ENCODE data around the gene C1orf52. TPM values are rescaled to one million over a fixed set of nuclear protein-coding genes. Genes with fewer than 3 reads are reported as not detected.

Gene C1orf52
- total RNA-seq, 1 experiment from 2014 or later = 44.5 TPM

DNA sequence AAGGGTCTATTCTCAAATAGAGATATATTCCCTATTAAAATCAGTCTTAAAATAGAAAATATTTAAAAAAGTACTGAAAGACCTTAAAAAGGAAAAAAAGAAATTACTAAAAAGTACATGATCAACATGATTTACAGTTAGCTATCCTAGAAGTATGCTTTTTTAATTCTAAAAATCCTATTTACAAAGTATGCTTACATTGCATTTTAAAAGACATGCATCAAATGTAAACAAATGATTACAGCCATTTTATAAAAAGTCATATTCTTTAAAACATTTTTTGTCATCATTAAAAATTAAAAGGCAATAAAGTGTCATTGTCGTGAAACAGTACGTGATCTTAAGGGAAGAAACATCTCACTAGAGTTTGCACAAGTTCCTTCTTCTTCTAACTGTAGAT is 7.9 kb upstream of the C1orf52 start:
- H3K27me3 Mint-ChIP-seq (ENCODE audit: low read depth) = no peaks in the 10 kb centered on the region
- H3K4me1 Mint-ChIP-seq = no peaks in the 10 kb centered on the region
- H3K4me3 Mint-ChIP-seq = no peak overlapping the region
- ChIA-PET CTCF (no interaction called here), POLR2A (no interaction called here)
- H3K9me3 Mint-ChIP-seq = peaks cover 15% of the 10 kb centered on the region
- TF ChIP-seq, protein P1, sequence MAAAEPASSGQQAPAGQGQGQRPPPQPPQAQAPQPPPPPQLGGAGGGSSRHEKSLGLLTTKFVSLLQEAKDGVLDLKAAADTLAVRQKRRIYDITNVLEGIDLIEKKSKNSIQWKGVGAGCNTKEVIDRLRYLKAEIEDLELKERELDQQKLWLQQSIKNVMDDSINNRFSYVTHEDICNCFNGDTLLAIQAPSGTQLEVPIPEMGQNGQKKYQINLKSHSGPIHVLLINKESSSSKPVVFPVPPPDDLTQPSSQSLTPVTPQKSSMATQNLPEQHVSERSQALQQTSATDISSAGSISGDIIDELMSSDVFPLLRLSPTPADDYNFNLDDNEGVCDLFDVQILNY (CRISPR knock-in tag; IDR thresholded peaks at IDR 0.05) = no peak
- no peak for TF ChIP-seq ZNF138 (CRISPR knock-in tag; conservative IDR thresholded peaks at IDR 0.05)
- H3K27ac Mint-ChIP-seq = no peak overlapping the region
- no peak for DNase-seq (ENCODE audit: low spot score)
- ATAC-seq = no peak
- H3K36me3 Mint-ChIP-seq = peaks cover 63% of the 10 kb centered on the region

DNA sequence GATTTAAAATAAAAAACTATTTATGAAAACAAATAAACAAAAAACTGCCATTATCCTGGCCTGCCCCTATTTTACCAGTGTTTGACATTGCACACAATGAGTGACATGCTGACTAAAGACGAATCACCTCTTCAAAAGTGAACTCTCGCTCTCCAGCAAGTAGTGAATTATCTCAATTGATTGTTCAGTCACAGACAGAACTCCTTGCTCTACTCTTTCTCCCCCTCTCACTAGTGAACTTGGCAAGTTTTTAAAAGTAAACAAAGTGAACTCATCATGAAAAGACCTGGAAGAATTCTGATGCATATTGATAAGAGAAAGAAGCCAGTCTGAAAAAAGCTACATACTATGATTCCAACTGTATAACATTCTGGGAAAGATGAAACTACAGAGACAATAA is 4.7 kb upstream of the C1orf52 start:
- Mint-ChIP-seq H3K27me3 (ENCODE audit: low read depth) (peaks cover 7% of the 10 kb centered on the region), H3K4me1 (peaks cover 5% of the 10 kb centered on the region), H3K4me3 (no peak overlapping the region), H3K27ac (no peak overlapping the region), H3K36me3 (peaks cover 60% of the 10 kb centered on the region), H3K9me3 (peaks cover 37% of the 10 kb centered on the region)
- CTCF ChIA-PET = interaction anchor here (1.0 kb wide), 1 partner anchor 12 kb away, joined by 3 read pairs; the partner anchor contains the start of gene BCL10
- ATAC-seq (no peak), DNase-seq (ENCODE audit: low spot score) (no peak)
- TF ChIP-seq TP53 (CRISPR knock-in tag; IDR thresholded peaks at IDR 0.05) = no peak
- TF ChIP-seq TCF7 (CRISPR knock-in tag; IDR thresholded peaks at IDR 0.05; ENCODE audit: low read depth) = no peak
- TF ChIP-seq ESRRA (CRISPR knock-in tag; IDR thresholded peaks at IDR 0.05; ENCODE audit: borderline replicate concordance) = no peak
- TF ChIP-seq, protein P1 (CRISPR knock-in tag; IDR thresholded peaks at IDR 0.05) = no peak
- TF ChIP-seq, protein P2, sequence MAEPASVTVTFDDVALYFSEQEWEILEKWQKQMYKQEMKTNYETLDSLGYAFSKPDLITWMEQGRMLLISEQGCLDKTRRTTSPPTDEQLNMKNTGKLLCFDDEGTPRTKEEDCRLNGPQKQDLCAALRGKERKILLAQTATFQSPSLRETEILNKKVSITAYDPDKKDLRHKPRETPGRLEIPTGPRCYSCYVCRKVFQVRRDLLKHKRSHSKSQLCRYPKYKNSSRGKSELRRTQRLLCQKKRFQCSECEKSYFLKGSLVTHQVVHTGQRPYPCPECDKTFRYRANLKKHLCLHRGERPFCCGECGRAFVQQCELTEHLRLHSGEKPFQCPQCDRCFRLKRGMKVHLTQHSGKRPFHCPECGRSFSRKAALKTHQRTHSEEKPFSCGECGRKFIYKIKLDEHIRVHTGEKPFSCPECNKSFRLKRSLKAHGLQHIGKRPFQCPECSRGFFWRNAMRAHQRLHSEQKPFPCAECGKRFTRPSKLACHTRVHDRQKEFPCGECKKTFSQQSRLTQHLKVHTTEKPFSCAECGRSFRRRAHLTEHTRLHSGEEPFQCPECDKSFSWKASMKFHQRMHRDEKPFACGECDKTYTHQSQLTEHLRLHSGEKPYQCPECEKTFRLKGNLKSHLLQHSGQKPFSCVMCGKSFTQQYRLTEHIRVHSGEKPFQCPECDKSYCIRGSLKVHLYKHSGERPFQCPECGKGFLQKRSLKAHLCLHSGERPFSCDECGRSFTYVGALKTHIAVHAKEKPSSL (CRISPR knock-in tag; conservative IDR thresholded peaks at IDR 0.05) = no peak
- TF ChIP-seq, protein P3, sequence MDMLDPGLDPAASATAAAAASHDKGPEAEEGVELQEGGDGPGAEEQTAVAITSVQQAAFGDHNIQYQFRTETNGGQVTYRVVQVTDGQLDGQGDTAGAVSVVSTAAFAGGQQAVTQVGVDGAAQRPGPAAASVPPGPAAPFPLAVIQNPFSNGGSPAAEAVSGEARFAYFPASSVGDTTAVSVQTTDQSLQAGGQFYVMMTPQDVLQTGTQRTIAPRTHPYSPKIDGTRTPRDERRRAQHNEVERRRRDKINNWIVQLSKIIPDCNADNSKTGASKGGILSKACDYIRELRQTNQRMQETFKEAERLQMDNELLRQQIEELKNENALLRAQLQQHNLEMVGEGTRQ (CRISPR knock-in tag; IDR thresholded peaks at IDR 0.05) = no peak
- no peak for TF ChIP-seq SP1 (CRISPR knock-in tag; conservative IDR thresholded peaks at IDR 0.05)
- no peak for TF ChIP-seq NFATC4 (CRISPR knock-in tag; IDR thresholded peaks at IDR 0.05)
- POLR2A ChIA-PET = no interaction called here

DNA sequence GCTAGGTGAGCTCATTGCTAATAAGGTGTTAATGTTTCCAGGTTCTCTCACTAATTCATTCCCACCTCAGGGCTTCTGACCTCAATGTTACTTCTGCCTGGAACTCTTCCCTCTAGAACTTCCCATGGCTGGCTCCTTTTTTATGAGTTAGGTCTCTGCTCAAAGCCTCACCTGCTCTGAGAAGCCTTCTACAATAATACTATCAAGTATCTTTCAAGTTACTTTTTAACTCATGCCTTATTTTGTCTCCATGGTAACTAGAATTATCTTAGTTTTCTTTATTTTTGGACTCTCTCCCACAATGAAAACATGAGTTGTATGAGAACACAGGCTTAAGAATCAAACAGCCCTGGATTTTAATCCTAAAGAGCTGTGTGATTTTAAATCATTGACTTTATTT is 3.5 kb upstream of the C1orf52 start:
- Mint-ChIP-seq H3K9me3 (peaks cover 37% of the 10 kb centered on the region), H3K4me3 (no peak overlapping the region), H3K4me1 (peaks cover 13% of the 10 kb centered on the region), H3K27ac (no peak overlapping the region), H3K27me3 (ENCODE audit: low read depth) (peaks cover 7% of the 10 kb centered on the region), H3K36me3 (peaks cover 63% of the 10 kb centered on the region)
- CTCF ChIA-PET = no interaction called here
- DNase-seq (ENCODE audit: low spot score) (no peak), ATAC-seq (no peak)
- POLR2A ChIA-PET = no interaction called here
- TF ChIP-seq, protein P4, sequence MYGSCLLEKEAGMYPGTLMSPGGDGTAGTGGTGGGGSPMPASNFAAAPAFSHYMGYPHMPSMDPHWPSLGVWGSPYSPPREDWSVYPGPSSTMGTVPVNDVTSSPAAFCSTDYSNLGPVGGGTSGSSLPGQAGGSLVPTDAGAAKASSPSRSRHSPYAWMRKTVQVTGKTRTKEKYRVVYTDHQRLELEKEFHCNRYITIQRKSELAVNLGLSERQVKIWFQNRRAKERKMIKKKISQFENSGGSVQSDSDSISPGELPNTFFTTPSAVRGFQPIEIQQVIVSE (CRISPR knock-in tag; IDR thresholded peaks at IDR 0.05; ENCODE audit: borderline replicate concordance) = no peak
- no peak for TF ChIP-seq ZNF317 (CRISPR knock-in tag; IDR thresholded peaks at IDR 0.05; ENCODE audit: borderline replicate concordance, low read depth)
- TF ChIP-seq JUN (CRISPR knock-in tag; IDR thresholded peaks at IDR 0.05) = no peak
- TF ChIP-seq, protein P5, sequence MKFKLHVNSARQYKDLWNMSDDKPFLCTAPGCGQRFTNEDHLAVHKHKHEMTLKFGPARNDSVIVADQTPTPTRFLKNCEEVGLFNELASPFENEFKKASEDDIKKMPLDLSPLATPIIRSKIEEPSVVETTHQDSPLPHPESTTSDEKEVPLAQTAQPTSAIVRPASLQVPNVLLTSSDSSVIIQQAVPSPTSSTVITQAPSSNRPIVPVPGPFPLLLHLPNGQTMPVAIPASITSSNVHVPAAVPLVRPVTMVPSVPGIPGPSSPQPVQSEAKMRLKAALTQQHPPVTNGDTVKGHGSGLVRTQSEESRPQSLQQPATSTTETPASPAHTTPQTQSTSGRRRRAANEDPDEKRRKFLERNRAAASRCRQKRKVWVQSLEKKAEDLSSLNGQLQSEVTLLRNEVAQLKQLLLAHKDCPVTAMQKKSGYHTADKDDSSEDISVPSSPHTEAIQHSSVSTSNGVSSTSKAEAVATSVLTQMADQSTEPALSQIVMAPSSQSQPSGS (CRISPR knock-in tag; IDR thresholded peaks at IDR 0.05; ENCODE audit: borderline replicate concordance, low read depth) = no peak
- TF ChIP-seq ZNF121 (CRISPR knock-in tag; IDR thresholded peaks at IDR 0.05) = no peak
- TF ChIP-seq, protein P6, sequence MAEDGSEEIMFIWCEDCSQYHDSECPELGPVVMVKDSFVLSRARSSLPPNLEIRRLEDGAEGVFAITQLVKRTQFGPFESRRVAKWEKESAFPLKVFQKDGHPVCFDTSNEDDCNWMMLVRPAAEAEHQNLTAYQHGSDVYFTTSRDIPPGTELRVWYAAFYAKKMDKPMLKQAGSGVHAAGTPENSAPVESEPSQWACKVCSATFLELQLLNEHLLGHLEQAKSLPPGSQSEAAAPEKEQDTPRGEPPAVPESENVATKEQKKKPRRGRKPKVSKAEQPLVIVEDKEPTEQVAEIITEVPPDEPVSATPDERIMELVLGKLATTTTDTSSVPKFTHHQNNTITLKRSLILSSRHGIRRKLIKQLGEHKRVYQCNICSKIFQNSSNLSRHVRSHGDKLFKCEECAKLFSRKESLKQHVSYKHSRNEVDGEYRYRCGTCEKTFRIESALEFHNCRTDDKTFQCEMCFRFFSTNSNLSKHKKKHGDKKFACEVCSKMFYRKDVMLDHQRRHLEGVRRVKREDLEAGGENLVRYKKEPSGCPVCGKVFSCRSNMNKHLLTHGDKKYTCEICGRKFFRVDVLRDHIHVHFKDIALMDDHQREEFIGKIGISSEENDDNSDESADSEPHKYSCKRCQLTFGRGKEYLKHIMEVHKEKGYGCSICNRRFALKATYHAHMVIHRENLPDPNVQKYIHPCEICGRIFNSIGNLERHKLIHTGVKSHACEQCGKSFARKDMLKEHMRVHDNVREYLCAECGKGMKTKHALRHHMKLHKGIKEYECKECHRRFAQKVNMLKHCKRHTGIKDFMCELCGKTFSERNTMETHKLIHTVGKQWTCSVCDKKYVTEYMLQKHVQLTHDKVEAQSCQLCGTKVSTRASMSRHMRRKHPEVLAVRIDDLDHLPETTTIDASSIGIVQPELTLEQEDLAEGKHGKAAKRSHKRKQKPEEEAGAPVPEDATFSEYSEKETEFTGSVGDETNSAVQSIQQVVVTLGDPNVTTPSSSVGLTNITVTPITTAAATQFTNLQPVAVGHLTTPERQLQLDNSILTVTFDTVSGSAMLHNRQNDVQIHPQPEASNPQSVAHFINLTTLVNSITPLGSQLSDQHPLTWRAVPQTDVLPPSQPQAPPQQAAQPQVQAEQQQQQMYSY (CRISPR knock-in tag; IDR thresholded peaks at IDR 0.05) = no peak
- TF ChIP-seq, protein P7, sequence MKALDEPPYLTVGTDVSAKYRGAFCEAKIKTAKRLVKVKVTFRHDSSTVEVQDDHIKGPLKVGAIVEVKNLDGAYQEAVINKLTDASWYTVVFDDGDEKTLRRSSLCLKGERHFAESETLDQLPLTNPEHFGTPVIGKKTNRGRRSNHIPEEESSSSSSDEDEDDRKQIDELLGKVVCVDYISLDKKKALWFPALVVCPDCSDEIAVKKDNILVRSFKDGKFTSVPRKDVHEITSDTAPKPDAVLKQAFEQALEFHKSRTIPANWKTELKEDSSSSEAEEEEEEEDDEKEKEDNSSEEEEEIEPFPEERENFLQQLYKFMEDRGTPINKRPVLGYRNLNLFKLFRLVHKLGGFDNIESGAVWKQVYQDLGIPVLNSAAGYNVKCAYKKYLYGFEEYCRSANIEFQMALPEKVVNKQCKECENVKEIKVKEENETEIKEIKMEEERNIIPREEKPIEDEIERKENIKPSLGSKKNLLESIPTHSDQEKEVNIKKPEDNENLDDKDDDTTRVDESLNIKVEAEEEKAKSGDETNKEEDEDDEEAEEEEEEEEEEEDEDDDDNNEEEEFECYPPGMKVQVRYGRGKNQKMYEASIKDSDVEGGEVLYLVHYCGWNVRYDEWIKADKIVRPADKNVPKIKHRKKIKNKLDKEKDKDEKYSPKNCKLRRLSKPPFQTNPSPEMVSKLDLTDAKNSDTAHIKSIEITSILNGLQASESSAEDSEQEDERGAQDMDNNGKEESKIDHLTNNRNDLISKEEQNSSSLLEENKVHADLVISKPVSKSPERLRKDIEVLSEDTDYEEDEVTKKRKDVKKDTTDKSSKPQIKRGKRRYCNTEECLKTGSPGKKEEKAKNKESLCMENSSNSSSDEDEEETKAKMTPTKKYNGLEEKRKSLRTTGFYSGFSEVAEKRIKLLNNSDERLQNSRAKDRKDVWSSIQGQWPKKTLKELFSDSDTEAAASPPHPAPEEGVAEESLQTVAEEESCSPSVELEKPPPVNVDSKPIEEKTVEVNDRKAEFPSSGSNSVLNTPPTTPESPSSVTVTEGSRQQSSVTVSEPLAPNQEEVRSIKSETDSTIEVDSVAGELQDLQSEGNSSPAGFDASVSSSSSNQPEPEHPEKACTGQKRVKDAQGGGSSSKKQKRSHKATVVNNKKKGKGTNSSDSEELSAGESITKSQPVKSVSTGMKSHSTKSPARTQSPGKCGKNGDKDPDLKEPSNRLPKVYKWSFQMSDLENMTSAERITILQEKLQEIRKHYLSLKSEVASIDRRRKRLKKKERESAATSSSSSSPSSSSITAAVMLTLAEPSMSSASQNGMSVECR (CRISPR knock-in tag; IDR thresholded peaks at IDR 0.05; ENCODE audit: borderline replicate concordance) = no peak
- TF ChIP-seq HMGA2 (CRISPR knock-in tag; IDR thresholded peaks at IDR 0.05) = no peak
